IPS-NIHi11 (cell line): Measurements from ENCODE around the gene BSND.

Experiments
- DNase-seq: peaks from one replicate; pipeline ENCODE4 v3.0.0; 2012; ENCODE audit warnings: mixed read lengths, low spot score

Gene BSND

DNA sequence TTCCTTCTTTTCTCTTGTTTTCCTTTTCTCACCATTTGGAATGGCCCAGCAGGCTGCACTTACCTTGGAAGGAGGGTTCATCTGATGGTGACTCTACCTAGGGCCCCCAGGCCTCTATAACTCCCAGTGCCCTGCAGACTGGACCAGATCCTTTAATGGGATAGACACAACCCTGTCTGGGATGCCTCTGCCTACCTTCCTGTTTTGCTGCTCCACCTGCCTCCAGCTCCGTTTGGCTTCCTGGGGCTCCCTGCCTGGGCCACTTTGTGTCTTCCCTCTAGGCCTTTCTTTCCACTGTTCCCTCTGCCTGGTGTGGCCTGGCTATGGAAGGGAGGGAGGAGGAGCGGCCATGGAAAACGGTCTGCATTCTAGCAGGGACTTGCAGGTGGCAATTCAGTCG is 48.1 kb downstream of the BSND start:
- DNase-seq, result no peak

DNA sequence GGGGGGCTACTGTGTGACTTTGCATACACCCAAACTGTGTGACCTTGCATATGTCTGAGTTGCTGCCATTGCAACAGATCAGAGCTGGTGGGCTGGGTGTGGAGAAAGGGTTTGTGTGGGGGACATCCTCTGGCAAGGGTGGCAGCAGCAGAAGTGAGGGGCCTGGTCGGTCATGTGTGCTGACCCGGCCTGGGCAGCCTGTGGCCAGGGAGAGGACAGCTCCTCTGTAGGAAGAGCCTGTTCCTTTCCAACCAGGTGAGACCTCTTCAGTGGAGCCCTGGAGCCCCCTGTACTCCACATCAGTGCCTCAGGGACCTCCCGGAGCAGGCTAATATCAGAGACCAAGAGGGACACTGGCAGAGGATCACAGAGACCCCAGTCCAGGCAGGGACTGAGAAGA is 48.9 kb downstream of the BSND start:
- DNase-seq, result no peak

DNA sequence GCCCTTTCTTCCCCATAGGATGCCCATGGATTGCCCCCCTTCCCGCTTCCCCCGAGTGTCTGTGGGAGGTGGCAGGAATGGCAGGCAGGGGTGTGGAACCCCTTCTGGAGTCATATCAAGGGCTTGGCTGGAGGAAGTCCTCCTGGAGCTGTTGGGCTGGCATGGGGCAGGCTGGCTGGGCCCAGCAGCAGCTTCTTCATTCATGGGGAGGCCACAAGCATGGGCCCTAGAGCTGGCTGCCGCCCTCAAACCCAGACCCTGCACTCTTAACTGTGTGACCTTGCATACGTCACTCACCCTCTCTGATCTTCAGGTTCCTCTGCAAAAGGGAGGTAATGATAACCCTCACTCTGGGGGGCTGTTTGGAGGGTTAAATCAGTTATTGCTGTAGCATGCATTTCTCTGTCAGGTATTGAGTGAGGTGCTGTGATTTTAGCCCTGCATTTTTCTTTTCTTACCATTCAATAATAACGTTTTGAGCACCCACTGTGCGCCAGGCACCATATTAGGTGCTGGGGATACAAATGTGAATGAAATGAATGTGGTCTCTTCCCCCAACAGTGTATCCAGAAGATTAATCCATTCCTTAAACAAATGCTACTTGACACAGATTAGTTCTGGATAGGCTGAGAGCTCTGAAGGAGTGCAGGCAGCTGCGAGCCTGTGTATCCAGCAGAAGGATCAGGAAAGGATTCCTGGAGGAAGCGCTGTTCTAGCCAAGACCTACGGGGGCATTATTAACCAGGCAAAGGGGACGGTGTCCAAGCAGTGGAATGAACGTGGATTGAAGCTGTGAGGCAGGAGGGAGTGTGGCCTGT is 49.9 kb downstream of the BSND start:
- no peak for DNase-seq

DNA sequence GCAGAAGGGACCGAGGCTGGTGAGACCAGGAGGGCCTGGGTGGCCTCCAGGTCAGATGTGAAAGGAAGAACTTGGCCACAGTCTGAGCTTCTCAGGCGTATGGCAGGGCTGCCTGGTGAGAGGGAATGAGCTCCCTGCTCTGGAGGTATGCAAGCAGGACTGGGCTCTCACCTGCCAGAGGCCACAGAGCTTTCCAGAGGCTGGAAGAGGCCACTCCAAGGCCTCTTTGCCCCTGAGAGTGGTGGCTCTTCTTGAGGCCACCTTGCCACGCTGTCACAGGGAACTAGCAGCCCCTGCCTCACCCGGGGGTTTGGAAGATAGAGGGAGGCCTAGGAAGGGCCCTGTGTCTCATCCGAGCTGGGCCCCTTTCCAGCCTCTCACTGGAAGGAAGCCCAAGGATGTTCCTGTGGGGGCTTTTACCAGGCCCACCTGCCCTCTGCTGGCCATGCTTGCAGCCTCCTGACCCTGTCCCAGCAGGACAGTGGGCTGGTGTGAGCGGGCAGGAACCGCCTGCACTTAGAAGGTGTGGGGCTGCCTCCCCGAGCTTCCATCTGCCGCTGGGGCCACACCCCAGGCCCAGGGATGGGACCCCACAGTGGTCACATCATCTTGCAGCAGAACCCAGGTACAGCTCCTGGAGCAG is 50.7 kb downstream of the BSND start:
- no peak for DNase-seq

DNA sequence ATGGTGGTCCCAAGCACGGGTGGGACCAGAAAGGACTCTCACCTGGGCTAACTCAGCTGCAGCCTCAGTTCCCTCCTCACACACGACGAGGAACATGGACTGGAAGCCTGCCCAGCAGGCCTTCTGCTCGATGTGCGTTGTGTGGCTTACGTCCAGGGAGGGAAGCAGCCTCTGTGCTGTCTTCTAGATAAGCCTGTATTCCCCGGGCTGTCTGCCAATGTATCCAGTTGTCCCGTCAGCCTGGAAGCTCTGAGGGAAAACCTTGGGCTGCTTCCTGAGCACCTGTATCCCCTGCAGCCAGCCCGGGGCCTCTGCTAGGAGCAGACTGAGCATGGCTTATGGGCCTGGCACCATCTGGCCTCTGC is 51.2 kb downstream of the BSND start:
- DNase-seq, result no peak

DNA sequence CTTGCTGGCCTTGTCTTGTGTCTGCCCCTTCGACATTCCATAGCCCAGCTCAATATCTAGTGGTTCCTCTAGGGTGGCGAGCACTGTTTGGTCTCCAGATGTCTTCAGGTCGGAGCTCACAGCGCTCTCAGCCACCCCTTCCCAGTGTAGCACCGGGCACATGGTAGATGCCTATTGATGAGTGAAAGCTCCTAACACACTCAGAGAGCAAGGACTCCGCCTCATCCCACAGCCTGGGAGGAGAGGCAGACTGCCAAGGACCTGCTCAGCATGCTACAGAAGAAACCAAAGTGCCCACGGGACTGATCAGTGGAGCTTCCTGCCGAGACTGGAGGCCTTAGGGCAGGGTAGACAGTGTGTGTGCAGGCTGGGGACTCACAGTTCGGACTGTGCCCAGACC is 51.5 kb downstream of the BSND start:
- DNase-seq, result no peak

DNA sequence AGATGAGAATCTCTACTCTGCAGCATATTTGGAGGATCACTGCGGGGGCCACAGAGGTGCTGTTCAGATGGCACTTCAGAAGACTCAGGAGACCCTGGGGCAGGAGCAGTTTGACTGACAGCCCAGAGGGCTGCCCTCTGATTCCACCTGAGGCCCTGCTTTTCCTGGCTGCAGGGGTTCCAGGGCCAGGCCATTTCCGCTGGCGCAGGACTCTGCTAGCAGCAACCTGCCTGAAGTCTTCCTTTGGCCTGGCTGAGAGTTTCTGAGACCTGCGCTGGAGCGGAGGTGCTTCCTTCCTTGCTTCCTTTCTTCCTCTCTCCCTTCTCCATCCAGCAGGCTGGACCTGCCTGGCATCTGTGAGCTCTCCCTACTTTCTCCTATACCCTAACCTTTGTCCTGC is 52.4 kb downstream of the BSND start:
- no peak for DNase-seq

DNA sequence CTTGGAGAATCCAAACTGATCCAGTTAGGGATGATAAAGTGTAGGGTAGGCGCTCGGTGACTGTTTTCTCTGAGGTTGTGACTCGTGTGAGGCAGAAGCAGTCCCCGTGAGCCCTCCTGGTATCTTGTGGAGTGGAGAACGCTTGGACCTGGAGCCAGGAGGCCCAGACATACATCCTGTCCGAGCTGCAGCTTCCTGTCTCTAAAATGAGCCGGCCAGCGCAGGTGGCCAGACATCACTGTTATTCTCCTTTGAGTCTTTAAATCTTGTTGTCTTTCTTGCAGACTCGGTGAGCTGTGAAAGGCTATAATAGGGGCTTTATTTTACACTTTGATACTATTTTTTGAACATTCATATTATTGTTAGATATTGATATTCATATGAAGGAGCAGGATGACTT is 52.9 kb downstream of the BSND start:
- no peak for DNase-seq

DNA sequence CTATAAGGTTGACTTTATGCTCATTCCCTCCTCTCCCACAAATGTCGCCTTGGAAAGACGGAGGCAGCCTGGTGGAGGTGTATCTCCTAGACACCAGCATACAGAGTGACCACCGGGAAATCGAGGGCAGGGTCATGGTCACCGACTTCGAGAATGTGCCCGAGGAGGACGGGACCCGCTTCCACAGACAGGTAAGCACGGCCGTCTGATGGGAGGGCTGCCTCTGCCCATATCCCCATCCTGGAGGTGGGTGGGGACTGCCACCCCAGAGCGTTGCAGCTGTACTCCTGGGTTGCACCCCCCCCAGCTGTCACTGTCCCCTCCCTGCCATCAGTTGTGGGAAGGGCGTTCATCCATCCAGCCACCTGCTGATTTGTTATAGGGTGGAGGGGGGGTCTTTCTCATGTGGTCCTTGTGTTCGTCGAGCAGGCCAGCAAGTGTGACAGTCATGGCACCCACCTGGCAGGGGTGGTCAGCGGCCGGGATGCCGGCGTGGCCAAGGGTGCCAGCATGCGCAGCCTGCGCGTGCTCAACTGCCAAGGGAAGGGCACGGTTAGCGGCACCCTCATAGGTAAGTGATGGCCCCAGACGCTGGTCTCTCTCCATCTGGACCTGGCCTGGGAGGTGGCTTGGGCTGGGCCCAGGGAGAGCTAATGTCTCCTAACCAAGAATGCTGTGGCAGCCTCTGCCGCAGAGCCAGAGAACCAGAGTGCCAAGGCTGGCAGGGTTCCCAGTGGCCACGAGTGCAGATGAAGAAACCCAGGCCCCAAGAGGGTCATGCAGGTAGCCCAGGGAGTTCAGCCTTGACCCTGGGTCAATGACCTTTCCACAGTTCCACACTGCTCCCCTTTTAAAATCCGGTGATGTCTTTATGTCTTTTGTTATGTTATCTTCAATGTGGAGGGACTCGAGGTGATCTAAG is 53.7 kb downstream of the BSND start:
- DNase-seq, result no peak

DNA sequence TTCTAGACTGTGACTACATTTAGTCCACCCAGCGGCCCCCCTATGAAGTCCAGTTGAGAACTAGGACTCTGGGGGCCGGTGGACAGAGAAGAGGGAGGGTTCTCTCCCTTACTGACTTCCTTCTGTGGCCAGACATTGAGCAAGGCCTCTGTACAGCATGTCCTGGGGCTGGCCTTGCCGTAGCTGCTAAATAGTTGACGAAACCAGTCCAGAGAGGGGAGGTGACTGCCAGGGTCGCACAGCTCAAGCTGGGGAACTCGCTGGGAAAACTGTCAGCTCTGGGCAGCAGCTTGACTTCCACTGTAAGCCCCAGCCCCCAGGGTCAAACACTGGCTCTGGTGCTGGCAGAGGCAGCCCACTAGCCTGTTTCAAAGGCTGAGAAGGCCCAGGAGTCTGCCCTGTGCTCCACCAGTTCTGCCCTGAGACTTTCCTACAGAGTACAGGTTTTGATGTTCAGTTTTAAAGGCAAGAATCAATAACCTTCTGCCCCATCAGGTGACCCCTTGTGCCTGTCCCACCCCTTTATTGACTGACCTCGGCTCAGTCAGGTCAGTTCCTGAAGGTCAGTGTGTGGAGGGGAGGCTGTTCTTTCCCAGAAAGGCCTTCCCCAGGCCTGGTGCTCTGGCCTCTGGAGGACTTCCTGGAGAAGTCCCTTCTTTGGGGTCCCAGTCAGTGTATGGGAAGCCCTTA is 54.7 kb downstream of the BSND start:
- DNase-seq, result no peak

DNA sequence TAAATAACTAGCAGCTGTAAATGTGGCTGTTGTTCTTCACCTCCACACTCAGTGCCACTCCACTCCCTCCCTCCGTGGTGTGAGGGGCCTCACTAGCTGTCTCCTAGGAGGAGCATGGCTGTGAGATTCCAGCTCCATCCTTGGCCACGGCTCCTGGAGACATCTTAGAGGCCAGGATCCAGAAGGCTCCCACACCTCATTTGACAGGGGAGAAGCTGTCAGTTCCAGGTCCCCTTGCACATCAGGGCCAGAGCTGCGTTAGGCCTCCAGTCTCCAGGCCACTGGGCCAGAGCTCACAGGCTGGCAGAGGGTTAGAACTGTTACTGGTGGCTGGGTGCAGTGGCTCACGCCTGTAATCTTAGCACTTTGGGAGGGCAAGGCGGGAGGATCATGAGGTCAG is 55.7 kb downstream of the BSND start:
- DNase-seq, result no peak

DNA sequence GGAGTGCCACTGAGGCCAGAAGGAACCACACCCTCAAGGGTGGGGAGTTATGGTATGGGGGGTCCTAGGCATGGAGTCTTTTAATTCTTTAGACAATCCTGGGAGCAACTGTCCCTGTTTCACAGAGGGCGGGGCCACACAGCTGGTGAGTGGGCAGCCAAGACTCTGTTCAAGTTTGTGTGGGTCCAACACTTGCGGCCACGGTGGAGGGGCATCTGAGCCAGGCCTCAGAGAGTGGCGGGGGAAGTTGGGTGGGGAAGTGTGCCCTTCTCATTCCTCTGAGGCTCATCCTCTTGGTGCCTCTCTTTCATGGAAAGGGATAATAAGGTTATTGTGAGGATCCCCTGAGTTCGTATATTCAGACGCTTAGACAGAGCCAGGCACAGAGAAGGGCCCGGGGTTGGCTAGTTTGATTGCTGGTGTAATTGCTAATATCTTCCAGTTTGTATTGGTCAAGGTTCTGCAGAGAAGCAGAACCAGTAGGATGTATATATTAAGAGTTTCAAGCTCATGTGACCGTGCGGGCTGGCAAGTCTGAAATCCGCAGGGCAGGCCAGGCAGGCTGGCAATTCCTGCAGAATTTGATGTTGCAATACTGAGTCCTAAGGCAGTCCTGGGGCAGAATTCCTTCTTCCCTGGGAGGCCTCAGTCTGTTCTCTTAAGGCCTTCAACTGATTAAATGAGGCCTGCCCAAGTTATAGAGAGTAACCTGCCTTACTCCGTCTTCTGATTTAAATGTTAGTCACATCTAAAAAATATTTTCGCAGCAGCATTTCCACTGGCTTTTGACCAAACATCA is 56.5 kb downstream of the BSND start:
- DNase-seq, result no peak

DNA sequence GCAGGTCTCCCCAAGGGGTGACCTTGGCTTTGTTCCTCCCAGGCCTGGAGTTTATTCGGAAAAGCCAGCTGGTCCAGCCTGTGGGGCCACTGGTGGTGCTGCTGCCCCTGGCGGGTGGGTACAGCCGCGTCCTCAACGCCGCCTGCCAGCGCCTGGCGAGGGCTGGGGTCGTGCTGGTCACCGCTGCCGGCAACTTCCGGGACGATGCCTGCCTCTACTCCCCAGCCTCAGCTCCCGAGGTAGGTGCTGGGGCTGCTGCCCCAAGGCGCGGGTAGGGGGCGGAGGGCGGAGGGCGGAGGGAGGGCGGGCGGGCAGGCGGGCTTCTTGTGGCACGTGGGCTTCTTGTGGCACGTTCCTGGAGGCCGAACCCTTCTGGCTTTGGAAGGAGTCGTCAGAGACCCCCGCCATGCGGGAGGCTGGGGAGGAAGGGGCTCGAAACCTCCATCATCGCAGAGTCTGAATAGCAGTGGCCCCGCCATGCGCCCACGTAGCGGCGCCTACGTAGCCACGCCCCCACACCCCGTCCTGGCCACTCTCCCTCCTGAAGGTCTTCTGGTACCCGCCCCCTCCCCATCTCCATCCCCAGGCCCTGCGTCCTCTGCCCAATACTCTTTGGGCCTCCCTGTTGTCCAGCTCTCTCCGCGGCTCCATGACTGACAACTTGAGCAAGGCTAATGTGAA is 57.4 kb downstream of the BSND start:
- no peak for DNase-seq

DNA sequence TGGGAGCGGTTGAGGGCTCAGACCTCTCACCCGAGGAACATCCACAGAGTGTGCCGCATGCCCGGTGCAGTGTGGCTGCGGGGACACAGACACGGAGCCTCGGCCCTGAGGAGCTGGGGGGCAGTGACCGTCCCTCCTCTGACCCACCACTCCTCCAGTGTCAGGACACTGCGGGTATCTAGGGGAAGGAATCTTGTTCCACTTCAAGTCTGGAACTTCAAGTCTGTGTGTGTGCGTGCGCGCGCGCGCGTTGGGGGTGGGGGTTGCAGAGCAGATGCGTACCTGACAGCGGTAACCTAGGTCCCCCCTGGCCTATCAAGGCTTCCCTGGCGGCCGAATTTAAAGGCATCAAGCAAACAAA is 57.9 kb downstream of the BSND start:
- DNase-seq, result no peak

DNA sequence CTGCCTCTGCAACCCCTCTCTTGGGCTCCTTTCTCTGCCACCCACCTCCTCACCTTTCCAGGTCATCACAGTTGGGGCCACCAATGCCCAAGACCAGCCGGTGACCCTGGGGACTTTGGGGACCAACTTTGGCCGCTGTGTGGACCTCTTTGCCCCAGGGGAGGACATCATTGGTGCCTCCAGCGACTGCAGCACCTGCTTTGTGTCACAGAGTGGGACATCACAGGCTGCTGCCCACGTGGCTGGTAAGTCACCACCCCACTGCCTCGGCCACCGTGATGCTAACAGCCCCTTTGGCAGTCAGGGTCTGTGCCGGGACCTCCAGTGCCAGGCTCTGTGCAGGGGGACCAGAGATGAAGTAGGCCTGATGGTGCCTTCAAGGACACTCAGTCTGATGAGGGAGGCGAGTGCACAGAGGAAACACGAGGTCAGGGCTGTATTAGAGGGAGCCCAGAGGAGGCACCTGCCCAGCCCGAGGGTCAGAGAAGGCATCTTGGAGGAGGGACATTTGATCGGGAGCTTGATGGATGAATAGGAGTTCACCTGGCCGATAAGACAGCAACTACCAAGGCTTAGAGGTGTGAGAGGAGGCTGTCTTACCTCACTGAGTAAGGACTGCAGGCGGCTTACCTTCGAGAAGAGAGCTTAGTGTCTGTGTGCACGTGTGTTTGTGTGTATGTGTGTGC is 58.7 kb downstream of the BSND start:
- no peak for DNase-seq

DNA sequence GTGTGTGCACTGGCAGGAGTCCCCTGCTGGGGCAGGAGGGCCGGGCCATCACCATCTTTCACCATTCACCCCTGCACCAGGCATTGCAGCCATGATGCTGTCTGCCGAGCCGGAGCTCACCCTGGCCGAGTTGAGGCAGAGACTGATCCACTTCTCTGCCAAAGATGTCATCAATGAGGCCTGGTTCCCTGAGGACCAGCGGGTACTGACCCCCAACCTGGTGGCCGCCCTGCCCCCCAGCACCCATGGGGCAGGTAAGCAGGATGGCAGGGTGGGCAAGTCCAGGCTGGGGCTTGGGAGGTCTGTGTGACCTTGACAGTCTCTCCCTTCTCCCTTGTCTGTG is 59.2 kb downstream of the BSND start:
- no peak for DNase-seq

DNA sequence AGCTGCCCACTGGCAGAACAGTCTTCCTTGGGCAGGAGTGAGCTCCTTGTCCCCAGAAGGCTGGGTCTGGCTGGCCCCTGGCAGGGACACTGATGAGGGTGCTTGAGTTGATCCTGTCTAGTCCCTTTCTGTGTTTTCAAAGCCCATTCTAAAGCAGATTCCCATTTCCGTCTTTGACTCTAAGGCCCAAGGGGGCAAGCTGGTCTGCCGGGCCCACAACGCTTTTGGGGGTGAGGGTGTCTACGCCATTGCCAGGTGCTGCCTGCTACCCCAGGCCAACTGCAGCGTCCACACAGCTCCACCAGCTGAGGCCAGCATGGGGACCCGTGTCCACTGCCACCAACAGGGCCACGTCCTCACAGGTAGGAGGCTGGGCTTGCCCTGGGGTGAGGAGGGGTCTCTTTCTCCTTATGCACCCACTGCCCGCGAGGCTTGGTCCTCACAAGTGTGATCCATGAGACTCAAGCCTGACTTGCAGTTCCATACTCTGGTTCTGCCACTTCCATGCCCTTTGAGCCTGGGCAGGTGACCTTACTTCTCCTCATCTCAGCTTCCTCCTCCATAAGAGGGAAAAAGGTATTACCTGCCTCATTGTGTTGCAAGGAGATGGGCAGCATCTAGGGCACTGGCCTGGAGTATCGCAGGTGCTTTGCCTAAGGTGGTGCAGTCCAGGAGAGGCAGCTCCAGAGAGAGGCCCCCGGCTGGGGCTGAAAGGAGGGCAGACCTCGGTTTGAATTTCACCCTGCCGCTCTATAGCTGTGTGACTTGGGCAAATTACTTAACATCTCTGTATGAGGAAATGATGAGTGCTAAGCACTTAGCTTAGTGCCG is 60.8 kb downstream of the BSND start:
- no peak for DNase-seq

DNA sequence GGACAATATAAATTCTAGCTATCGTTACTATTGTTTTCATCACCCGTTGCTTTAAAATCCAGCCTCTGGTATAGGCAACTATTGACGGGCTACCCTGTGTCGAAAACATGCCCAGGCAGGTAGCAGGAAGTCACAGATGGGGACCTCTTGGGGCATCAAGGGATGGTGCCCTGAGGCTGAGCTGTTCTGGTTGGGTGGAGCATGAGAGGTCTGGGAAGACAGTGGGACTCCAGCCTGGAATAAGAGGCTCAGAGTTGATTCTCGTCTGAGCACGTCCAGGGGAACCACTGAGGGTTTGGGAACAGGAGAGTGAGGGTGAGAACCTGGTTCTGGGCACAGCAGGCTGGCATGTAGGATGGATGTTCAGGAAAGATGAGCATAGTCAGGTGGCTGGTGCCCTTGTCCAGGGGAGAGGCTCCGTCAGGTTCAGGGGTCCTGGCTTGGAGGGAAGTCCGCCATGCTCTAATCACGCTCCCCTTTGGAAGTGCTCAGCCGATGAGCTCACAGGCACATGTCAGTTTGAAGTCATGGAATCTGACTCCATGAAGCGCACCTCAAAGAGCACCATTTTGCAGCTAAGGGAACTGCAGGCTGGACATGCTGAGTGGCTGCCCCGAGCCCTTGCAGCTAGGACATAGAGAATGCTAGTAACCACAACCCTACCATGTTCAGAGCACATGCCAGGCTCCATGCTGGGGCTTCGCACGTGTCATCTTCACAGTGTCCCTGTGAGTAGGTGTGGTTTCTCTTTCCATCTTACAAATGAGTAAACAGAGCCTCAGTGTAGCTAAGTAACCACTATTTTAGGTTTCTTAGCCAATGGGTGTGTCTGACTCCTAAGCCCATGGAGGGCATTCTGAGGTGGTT is 61.6 kb downstream of the BSND start:
- DNase-seq, result no peak
